GM23248 (cell line): ENCODE results near the gene NKAIN2. TPM values are rescaled to one million over a fixed set of nuclear protein-coding genes. Genes with fewer than 3 reads are reported as not detected.

Source experiments
- DNase-seq: peaks from one replicate; pipeline ENCODE4 v3.0.0-alpha.2; 2015
- H2AFZ ChIP-seq: fragments of 200-600 bp; sonication (generic); 2 replicates; pipeline ENCODE4 v1.6.1; 2016; ENCODE audit warnings: antibody characterized with exemption
- H3F3A ChIP-seq: fragments of 200-600 bp; sonication (generic); 2 replicates; pipeline ENCODE4 v1.6.1; 2016; ENCODE audit warnings: mild to moderate bottlenecking, antibody characterized with exemption, mixed run types; ENCODE audit not compliant: insufficient read depth
- H3K27ac ChIP-seq: fragments of 200-600 bp; sonication (generic); 2 replicates; pipeline ENCODE4 v1.5.1; 2016; ENCODE audit warnings: mild to moderate bottlenecking
- H3K27me3 ChIP-seq: fragments of 200-600 bp; sonication (generic); replicated peaks from 2 replicates; pipeline ENCODE4 v1.6.1; 2016; ENCODE audit warnings: mild to moderate bottlenecking; ENCODE audit not compliant: insufficient read depth
- H3K36me3 ChIP-seq: fragments of 200-600 bp; sonication (generic); 2 replicates; pipeline ENCODE4 v1.6.1; 2016; ENCODE audit warnings: low read depth, mild to moderate bottlenecking
- H3K4me1 ChIP-seq: fragments of 200-600 bp; sonication (generic); 2 replicates; pipeline ENCODE4 v1.6.1; 2016; ENCODE audit warnings: mild to moderate bottlenecking; ENCODE audit not compliant: insufficient read depth
- H3K4me2 ChIP-seq: fragments of 200-600 bp; sonication (generic); one replicate; pipeline ENCODE4 v1.6.1; 2016; ENCODE audit warnings: mild to moderate bottlenecking; ENCODE audit not compliant: unreplicated experiment
- H3K4me3 ChIP-seq: fragments of 200-600 bp; sonication (generic); 2 replicates; pipeline ENCODE4 v1.5.1; 2016; ENCODE audit warnings: mild to moderate bottlenecking
- H3K79me2 ChIP-seq: fragments of 200-600 bp; sonication (generic); 2 replicates; pipeline ENCODE4 v1.6.1; 2016; ENCODE audit warnings: mild to moderate bottlenecking; ENCODE audit not compliant: insufficient read depth
- H3K9ac ChIP-seq: fragments of 200-600 bp; sonication (generic); 2 replicates; pipeline ENCODE4 v1.6.1; 2016; ENCODE audit warnings: mild to moderate bottlenecking
- H3K9me2 ChIP-seq: fragments of 200-600 bp; sonication (generic); 2 replicates; pipeline ENCODE4 v1.6.1; 2016; ENCODE audit warnings: mixed run types, mild to moderate bottlenecking, moderate library complexity; ENCODE audit not compliant: insufficient read depth
- H3K9me3 ChIP-seq: fragments of 200-600 bp; sonication (generic); one replicate; pipeline ENCODE4 v1.6.1; 2017; ENCODE audit warnings: low read depth
- H4K20me1 ChIP-seq: fragments of 200-600 bp; sonication (generic); 2 replicates; pipeline ENCODE4 v1.6.0; 2016; ENCODE audit not compliant: insufficient read depth
- EZH2 ChIP-seq: fragments of 200-600 bp; sonication (generic); IDR thresholded peaks from 2 replicates; pipeline ENCODE4 v1.6.1; 2018; ENCODE audit warnings: antibody characterized with exemption, mild to moderate bottlenecking; ENCODE audit not compliant: insufficient read depth, poor library complexity, severe bottlenecking
- EZH2phosphoT487 ChIP-seq: fragments of 200-600 bp; sonication (generic); IDR thresholded peaks from 2 replicates; pipeline ENCODE4 v1.6.1; 2018; ENCODE audit warnings: antibody characterized with exemption, moderate library complexity, mild to moderate bottlenecking, low read depth; ENCODE audit not compliant: insufficient read depth
- WGBS, 2 experiments: methylation state at CpG; one replicate each; pipeline ENCODE4 v1.1.6; 2015 to 2017; ENCODE audit warnings: low lambda C conversion rate in 2 of 2, low coverage in 1 of 2; ENCODE audit errors: missing lambda C conversion rate in 2 of 2; 5-methylcytosine and 5-hydroxymethylcytosine counted together
- in situ Hi-C: fragments of 300-500 bp; cut with MboI; formaldehyde crosslinking; loops from 2 replicates; pipeline ENCODE4 v1.15.0; 2020
- polyA plus RNA-seq: library from polyadenylated mRNA; unstranded; fragments of >200 nt; fragmentation: Nextera tagmentation; extraction: Ambion mirVana; gene quantifications from 2 replicates; pipeline ENCODE4 v1.2.1, GENCODE V29; 2016
- total RNA-seq: library from RNA; depleted of rRNA; stranded (reverse); fragments of >200 nt; shearing (Covaris generic); gene quantifications from 2 replicates; pipeline ENCODE4 v1.2.3, GENCODE V29; 2014

Gene NKAIN2
- total and polyA plus RNA-seq, 2 experiments from 2014 or later = not detected

DNA sequence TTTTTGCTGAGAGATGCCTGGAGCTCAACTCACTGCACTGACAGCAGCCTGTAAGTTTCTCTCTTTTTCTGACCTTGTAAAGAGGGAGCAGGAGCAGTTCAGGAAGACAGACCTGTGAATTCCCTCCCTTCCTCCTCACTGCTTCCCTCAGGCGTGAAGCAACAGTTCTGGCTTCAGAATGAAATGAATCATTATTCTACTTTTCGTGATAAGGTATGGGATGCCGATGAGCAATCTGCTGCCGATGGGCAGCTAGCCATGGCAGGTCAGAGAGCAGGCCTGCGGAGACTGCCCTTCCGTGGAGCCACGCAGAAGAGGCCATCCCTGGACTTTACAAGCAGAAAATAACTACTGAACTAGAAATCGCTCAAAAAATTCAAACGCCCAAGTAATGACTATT is 732.1 kb downstream of the NKAIN2 start:
- WGBS, 2 experiments = 23 to 25% methylated on average over 9 of the region's 9 CpGs
- Histone ChIP-seq H3K4me1 (no peaks in the 10 kb centered on the region), H3K79me2 (no peaks in the 10 kb centered on the region), H3K4me3 (no peak overlapping the region), H3K9ac (no peak overlapping the region), H3K27me3 (no peaks in the 10 kb centered on the region), H3K36me3 (no peaks in the 10 kb centered on the region), H3K9me3 (no peaks in the 10 kb centered on the region), H3K4me2 (no peak overlapping the region), H3K9me2 (no peaks in the 10 kb centered on the region), H3K27ac (no peak overlapping the region), H4K20me1 (no peaks in the 10 kb centered on the region), H3F3A (no peaks in the 10 kb centered on the region), H2AFZ (no peak overlapping the region)
- no peak for TF ChIP-seq EZH2
- in situ Hi-C loops = no loop called here
- DNase-seq = no peak

DNA sequence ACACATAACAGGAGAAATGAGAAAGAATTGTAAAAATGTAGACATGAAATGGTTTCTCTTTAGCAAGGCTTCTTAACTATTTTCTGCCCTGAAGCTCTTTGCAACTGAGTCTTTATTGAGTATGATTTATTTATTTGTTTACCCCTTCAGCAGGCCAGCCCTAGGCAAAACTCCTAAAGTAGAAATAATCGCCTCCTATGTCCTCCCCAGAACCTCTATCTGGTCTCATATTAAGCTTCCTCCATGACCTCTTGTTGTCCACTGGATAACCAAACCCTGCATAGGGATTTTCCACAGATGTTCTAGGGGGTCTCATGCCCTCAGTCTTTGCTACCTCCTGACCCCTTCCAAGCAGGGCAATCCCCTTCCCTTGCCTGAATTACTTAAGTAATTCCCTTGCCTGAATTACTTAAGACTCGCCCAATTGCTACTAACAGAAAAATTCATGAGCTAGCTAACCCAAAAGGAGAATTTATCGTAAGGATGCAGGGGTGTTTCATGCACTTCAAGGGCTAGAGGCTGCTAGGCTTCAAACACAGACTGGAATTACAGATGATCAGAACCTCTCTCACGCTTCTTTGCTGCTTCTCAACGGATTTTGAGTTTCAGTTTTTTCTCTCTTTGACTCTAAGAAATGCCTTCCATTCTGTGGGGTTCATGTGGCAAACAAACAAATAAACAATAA is 732.6 kb downstream of the NKAIN2 start:
- Histone ChIP-seq H3K79me2 (no peaks in the 10 kb centered on the region), H3K4me2 (no peak overlapping the region)
- WGBS, 2 experiments = 4 to 8% methylated on average over 5 of the region's 5 CpGs

DNA sequence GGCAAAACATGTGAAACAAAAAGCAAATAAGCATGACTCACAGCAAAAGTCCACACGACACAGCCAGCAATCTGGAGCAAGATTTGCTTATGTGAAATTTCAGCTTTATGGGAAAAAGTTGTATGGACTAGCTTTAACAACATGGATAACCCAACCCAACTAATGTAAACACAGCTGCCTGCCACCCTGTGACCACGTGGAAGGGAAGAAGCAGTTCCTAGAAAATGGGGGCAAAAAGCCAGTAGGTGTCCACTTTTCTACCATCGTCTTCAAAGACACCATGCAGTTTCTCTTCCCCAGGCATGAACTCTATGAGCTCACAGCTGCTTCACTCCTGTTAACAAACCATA is 733.2 kb downstream of the NKAIN2 start:
- in situ Hi-C loops = no loop called here
- H3K9me3 ChIP-seq = no peaks in the 10 kb centered on the region
- no peak overlapping the region for H3K4me2 ChIP-seq
- TF ChIP-seq EZH2 (no peak), EZH2phosphoT487 (no peak)
- no peak overlapping the region for H3K4me3 ChIP-seq
- no peak overlapping the region for H2AFZ ChIP-seq
- no peaks in the 10 kb centered on the region for H3K27me3 ChIP-seq
- no peaks in the 10 kb centered on the region for H3K4me1 ChIP-seq
- no peaks in the 10 kb centered on the region for H4K20me1 ChIP-seq
- no peaks in the 10 kb centered on the region for H3K36me3 ChIP-seq
- whole genome bisulfite sequencing, 2 experiments = 7 to 9% methylated on average over 3 of the region's 3 CpGs
- H3K9me2 ChIP-seq = no peaks in the 10 kb centered on the region
- no peak overlapping the region for H3K27ac ChIP-seq
- H3K9ac ChIP-seq = no peak overlapping the region
- no peak for DNase-seq
- H3K79me2 ChIP-seq = no peaks in the 10 kb centered on the region
- H3F3A ChIP-seq = no peaks in the 10 kb centered on the region

More for the DNA sequence above, 732.6 kb downstream of the NKAIN2 start:
- Histone ChIP-seq H3F3A (no peaks in the 10 kb centered on the region), H3K4me3 (no peak overlapping the region), H3K9me2 (no peaks in the 10 kb centered on the region), H3K36me3 (no peaks in the 10 kb centered on the region), H4K20me1 (no peaks in the 10 kb centered on the region), H3K9ac (no peak overlapping the region), H2AFZ (no peak overlapping the region), H3K4me1 (no peaks in the 10 kb centered on the region), H3K27ac (no peak overlapping the region), H3K9me3 (no peaks in the 10 kb centered on the region), H3K27me3 (no peaks in the 10 kb centered on the region)
- in situ Hi-C loops = no loop called here
- no peak for DNase-seq
- TF ChIP-seq EZH2phosphoT487 (no peak), EZH2 (no peak)

DNA sequence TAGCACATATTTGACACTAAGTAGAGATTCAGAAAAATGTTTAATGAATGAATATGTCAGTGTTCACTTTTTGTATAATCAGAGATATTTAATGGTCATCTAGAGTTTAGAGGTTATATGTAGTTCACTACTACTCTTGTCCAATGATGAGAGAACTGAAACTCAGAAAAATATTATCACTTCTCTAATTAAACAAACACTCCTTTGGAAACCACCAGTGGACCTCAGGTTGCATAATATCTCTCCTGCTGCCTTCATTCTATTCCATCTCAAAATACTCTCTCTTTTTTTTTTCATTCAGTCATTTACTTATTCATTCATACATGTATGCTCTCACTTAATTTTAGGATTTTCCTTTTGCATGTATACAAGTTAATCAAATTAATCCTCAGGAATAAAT is 735.4 kb downstream of the NKAIN2 start:
- Histone ChIP-seq H3K4me3 (no peak overlapping the region), H3K4me1 (no peaks in the 10 kb centered on the region), H3K9me3 (no peaks in the 10 kb centered on the region), H4K20me1 (no peaks in the 10 kb centered on the region), H3K36me3 (no peaks in the 10 kb centered on the region), H3K4me2 (no peak overlapping the region), H3K9ac (no peak overlapping the region), H3K27ac (no peak overlapping the region), H3K79me2 (no peaks in the 10 kb centered on the region), H3K9me2 (no peaks in the 10 kb centered on the region), H2AFZ (no peak overlapping the region), H3K27me3 (no peaks in the 10 kb centered on the region), H3F3A (no peaks in the 10 kb centered on the region)
- no peak for DNase-seq
- TF ChIP-seq EZH2phosphoT487 (no peak), EZH2 (no peak)
- in situ Hi-C loops = no loop called here

DNA sequence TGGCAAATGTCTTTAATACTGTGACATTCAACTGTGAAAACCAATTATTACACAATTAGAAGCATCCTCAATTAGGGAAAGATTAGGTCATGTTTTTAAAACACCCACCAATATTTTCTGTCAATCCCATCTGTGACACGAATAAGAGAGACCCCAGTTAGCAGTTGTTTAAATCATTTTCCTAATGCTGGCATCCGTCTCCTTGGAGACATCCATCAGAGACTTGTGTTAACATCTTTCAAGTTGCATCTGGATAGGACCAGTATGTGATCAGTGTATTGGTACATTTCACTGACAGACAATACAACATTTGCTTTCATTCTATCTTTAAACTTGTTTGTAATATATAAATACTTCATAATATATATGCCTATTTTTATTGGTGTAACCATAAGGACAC is 737.9 kb downstream of the NKAIN2 start:
- H3K4me1 ChIP-seq = no peaks in the 10 kb centered on the region
- in situ Hi-C loops = no loop called here
- H3K9me3 ChIP-seq = no peaks in the 10 kb centered on the region
- no peak for DNase-seq
- 3 to 10% methylated on average over 2 of the region's 2 CpGs for WGBS, 2 experiments
- H3K27ac ChIP-seq = no peak overlapping the region
- H3K9me2 ChIP-seq = no peaks in the 10 kb centered on the region
- H3K79me2 ChIP-seq = no peaks in the 10 kb centered on the region
- no peak overlapping the region for H3K9ac ChIP-seq
- TF ChIP-seq EZH2 (no peak), EZH2phosphoT487 (no peak)
- H3K36me3 ChIP-seq = no peaks in the 10 kb centered on the region
- H3F3A ChIP-seq = no peaks in the 10 kb centered on the region
- no peaks in the 10 kb centered on the region for H3K27me3 ChIP-seq
- no peaks in the 10 kb centered on the region for H4K20me1 ChIP-seq
- no peak overlapping the region for H3K4me2 ChIP-seq
- H2AFZ ChIP-seq = no peak overlapping the region
- H3K4me3 ChIP-seq = no peak overlapping the region
